HK-2 (cell line): ENCODE results near the gene NPAS1.

ENCODE experiments used
- DNase-seq: peaks from one replicate; pipeline ENCODE4 v3.0.0-alpha.2; 2018; ENCODE audit not compliant: unreplicated experiment

The NPAS1 gene, protein sequence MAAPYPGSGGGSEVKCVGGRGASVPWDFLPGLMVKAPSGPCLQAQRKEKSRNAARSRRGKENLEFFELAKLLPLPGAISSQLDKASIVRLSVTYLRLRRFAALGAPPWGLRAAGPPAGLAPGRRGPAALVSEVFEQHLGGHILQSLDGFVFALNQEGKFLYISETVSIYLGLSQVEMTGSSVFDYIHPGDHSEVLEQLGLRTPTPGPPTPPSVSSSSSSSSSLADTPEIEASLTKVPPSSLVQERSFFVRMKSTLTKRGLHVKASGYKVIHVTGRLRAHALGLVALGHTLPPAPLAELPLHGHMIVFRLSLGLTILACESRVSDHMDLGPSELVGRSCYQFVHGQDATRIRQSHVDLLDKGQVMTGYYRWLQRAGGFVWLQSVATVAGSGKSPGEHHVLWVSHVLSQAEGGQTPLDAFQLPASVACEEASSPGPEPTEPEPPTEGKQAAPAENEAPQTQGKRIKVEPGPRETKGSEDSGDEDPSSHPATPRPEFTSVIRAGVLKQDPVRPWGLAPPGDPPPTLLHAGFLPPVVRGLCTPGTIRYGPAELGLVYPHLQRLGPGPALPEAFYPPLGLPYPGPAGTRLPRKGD

DNA sequence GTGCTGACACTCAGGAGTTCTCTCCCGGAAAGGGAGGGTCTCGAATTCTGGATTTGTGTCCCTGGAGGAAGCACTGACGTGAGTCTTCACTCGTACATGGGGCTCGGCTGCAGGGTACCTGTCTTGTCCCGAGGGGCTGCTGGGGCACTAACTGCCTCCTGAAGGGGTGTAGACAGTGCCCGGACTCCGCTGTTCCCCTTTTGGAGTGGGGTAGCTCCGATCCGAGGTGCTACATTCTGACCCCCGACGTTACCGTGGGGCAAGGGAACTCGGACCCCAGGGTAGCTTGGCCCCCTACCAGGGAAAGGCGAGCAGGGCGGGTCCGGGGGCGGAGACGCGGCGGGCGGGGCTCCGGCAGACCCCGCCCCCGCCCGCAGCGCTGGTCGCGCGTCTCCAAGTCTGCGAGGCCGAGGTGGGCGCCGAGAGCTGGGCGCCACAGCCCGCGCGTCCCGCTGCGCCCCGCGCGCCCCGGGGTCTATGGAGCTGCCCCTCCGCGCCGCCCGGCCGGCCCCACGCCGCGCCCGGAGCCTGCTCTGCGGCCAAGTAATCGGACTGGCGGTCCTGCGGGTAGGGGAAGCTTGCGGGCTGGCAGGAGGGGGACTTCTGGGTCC lies at the start of gene NPAS1:
Gene NPAS1, plus strand, starts transcription at position 407 of the 611 bp plus-strand sequence. CDS start 1,211 bp downstream, outside the sequence.
- DNase-seq: no peak

DNA sequence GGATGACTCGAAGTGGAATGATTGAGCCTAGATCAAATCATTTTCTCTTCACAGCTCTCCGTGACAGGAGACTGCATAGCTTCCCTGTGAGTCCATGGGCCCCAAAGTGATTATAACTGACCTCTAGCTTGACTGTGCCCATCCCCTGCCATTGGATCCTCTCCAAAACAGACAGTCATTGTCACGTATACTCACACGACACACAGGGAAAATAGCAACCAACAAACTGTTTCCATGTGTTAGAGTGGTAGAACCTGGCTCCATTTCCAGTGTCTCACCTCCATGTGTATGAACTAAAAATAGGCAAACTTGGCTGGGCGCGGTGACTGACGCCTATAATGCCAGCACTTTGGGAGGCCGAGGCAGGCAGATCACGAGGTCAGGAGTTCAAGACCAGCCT lies 48.8 kb upstream of the NPAS1 start:
- peak; percentile 61 for DNase-seq

DNA sequence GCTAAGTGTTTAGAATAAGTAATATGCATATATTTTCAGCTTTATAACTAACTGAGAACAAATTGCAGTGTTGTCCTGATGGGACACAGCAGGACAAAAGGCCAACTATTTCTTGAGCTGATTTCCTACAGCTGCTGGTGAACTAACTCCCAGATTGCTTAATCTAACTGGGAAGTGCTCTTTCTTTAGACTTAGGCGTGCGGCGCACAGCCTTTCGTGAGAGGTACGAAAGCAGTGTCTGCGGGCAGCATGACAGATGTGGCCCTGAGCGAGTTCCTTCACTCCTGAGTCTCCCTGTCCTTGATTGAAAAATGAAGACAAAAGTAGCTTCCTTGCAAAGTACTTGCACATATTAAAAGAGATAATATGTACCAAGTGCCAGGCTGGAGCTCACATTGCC lies 47.3 kb upstream of the NPAS1 start:
- no peak for DNase-seq

DNA sequence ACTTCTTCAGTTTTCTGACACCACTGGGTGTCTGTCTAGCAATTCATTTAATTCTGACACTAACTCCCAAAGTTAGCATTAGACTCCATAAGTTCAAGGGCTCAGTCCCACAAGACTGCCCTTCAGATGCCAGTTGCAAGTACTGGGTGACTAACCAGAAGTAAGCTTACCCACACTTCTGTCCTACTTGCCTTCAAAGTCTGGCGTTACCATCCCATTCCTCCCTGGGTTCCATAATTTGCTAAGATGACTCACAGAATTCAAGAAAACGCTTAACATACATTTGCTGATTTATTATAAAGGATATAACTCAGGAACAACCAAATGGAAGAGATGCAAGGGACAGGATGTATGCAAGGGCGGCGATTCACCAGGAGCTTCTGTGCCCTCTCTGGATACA lies 45.5 kb upstream of the NPAS1 start:
- DNase-seq: no peak

DNA sequence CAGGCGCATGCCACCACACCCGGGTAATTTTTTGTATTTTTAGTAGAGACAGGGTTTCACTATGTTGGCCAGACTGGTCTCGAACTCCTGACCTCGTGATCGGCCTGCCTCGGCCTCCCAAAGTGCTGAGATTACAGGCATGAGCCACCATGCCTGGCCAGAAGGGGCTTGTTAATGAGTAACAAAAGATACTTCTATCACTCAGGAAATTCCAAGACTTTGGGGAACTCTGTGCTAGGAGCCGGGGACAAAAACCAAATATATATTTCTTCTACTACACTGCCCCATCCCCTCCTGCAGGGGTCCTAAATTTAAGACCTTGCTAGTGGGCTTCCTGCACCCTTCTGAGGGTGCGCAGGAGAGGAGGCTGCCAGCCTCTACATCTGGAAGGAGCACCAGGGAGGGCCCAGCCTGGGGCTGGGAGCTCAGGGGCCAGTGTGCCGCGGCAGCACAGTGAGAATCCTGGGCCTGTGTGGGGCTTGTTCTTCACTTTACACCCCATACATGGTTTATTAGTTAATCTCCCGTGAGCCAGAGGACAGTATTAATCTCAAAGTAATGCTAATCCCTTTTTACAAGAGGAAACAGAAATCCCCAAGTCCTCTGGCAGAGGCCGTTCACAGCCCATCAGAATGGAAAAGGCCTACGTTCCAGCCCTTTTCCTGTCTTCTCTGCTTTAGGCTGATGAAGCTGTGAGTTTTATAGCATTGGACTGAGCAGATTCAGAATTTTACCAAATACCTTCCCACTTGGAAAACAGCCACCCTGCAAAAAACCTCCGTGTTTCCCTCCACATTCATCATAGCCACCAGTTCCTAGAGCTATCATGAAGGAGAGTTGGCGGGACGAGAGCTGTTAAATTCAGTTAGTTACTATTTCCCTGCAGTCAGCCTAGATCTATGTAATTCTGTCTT lies 44.4 kb upstream of the NPAS1 start:
- DNase-seq: peak; percentile 29

DNA sequence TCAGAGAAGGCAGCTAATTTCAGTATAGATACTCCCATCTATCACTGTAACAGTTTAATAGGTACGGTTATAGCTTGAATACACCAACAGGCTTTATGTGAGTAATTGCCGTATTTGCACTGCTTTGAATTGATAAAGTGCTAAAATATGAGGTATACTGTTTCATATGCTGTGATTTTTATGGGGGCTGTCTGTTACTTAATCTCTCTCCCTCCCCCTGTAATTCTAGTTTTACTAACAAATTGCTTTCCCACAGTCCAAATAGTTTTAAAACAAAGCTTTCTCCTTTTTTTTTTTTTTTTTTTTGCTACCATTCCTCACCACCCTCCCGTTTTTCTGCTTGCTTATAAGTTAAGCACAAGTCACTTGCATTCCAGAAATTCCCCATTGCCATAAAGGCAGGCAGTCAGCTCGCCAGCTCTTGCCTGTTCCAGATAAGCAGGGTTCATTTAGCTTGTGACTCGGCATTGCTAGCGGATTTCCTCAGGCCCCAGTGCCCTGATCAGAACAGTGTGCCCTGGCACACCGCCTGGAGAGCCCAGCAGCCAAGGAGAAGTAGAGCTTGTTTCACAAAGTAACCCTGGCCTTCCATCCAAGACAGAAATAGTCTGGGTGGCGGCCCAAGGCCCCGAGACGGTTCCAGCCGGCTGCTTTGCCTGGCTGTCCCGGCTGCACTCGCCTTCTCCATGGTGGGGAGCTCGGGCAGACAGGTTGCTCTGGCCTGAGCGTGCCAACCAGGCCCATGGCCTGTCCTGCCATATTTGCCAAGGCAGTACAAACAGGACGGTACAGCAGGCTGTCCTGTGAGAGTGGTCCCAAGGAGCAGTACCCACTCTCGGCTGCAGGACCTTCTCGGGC lies 43.5 kb upstream of the NPAS1 start:
- DNase-seq: peak; percentile 83

DNA sequence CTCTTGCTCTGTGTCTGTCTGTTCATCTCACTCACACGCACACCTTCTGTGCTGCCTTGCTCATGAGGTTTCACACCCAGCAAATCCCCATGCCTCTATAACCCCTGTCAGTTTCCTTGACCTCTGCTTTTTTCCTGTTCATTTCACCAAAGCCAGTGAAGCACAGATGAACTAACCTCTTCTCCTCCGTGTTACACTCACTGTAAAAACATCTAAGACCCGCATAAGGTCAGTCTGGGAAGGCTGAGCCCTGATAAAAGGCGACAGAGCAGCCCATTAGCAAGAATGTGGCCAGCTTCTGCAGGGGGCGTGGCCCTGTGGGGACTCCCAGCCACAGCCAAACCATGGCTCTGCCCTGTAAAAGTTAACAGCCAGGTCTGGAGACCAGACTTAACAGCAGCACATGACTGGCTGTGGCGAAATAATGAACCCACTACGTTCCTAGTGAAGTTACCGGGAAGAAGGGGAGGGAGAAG lies 42.8 kb upstream of the NPAS1 start:
- peak; percentile 78 for DNase-seq

DNA sequence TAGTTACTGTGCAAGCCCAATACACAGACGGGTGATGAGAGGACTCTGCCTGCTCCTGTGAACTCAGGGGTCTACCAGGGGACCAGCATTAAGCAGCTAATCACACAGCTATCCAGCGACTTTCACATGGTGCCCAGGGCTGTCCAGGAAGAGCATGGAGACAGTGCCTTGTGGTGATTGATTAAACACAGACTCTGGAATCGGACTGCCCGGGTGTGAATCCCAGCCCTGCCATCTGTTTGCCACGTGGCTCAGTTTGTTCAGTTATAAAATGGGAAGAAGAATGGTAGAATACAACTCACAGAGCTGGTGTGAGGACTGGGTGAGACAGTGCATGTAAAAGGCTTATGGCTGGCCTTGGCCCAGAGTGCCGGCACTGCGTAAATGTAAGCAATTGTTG lies 42.1 kb upstream of the NPAS1 start:
- DNase-seq: no peak

DNA sequence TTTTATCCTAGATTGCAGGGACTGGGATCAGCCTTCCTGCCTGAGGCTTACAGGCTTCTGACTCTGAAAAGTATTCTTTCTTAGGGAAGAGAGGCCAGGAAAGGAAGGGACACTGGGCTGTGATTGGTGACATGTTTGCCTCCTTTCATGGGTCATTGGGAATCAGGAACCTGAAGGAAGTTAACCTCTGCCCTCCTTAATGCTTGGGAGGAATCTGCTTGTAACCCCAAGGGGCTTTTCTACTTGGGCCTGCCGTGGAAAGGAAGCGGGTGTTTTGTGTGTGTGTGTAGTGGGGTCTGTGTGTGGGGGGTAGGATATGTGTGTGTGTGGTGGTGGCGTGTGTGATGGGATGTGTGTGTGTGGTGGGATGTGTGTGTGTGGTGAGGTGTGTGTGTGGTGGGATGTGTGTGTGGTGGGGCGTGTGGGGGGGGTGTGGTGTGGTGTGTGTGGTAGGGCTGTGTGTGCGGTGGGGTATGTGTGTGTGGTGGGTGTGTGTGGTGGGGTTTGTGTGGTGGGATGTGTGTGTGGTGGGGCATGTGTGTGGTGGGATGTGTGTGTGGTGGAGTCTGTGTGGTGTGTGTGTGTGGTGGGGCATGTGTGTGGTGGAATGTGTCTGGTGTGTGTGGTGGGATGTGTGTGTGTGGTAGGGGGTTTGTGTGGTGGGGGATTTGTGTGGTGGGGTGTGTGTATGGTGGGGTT lies 41.3 kb upstream of the NPAS1 start:
- DNase-seq: no peak

DNA sequence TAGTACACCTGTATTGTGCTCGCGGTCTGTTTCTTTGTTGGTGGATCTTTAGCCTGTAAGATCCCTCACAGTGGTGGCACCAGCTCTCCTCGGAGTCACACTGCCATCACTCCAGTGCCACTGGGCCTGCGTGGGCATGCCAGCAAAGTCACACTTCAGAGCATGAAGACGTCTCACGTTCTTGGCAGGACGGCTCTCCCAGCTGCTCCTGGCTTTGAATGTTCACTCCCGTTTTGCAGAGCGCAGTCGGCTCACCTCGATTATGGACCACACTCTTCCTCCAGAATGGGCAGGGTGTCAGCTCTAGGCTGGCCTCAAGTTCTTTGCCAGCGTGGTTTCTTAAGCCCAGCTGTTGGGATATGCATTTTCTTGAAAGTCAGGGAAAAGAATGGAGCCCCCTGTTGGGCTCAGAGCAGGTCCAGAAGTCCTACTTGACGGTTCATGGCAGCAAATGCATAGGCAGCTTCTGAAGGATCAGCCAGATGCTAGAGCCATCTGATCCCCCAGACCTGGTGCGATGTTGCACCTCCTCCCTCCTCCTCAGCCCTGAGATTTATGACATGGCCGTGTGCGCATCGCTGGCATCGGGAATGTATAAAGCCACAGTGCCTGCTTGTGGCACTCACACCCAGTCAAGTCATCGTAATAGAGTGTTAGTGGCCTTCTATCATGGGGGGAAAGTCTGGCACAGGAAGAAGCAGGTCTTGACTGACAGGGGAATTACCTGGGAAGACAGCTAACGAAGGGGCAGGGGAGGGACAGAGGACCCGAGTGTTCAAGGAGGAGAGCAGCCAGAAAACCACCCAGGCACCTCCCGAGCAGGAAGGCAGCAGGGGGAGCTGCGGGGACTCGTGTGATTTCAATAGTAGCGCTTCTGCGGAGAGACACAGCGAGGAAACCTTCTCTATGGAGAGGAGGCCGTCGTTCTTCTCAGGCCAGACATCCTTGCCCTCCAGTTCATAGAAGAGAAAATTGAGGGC lies 40.2 kb upstream of the NPAS1 start:
- DNase-seq: no peak

DNA sequence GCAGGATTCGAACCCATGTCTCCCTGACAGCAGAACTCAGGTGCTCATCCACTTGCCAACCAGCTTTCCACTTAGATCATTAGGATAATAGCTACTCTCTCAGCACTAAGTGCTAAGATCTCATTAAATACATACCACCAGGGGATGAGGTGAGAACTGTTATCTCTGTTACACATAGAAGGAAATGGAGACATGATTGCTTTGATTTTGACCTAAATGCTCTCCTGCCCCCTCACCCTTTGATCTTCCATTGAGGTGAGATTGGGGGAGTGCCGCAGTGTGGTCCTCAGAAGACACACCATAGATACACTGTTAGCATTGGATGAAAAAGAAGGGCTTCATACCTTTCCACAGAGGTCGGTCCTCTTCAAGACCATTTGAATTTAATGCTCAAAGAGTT lies 38.9 kb upstream of the NPAS1 start:
- DNase-seq: no peak

DNA sequence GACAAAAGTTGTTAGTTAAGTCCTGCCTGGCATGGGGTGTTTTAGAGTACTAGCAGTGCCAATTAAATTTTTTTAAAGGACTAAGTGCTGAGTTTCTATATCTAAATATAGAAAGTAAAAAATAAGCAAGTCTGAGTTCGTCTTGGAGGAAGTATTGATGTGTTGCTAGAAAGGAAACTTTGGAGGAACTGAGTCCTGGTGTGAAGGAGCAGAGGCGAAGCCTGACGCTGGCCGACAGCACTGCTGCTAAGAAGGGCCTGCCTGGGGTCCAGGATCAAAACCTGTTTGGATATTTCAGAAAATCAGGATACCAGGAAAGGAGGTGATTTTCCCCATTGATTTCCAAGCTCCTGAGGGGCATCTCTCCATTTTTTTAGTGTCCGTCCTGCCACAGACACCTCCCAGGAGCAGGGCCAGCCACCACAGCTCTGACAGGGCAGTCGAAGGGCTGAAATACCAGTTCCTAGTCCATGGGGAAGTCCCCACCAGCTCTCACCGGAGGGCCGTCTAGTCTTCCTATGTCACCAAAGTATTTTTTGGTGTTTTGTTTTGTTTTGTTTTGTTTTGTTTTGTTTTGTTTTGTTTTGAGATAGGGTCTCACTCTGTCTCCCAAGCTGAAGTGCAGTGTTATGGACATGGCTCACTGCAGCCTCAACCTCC lies 38.2 kb upstream of the NPAS1 start:
- no peak for DNase-seq

DNA sequence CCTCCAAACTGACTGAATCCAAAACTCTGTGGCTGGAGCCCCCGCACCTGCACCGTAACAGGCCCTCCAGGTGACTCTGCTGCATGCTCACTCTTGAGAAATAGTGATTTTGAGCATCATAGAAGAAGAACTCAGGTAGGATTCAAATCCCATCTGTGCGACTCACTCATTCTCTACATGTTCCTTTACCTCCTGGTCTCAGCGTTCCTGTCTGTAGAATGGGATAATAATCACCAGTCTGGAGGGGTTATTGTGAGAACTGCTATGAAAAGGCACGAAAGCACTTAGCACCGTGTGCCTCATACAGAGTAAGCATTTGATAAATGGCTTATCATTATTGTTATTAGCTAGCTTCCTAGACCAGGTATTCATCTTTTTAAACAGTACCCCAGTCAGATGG lies 36.5 kb upstream of the NPAS1 start:
- no peak for DNase-seq

DNA sequence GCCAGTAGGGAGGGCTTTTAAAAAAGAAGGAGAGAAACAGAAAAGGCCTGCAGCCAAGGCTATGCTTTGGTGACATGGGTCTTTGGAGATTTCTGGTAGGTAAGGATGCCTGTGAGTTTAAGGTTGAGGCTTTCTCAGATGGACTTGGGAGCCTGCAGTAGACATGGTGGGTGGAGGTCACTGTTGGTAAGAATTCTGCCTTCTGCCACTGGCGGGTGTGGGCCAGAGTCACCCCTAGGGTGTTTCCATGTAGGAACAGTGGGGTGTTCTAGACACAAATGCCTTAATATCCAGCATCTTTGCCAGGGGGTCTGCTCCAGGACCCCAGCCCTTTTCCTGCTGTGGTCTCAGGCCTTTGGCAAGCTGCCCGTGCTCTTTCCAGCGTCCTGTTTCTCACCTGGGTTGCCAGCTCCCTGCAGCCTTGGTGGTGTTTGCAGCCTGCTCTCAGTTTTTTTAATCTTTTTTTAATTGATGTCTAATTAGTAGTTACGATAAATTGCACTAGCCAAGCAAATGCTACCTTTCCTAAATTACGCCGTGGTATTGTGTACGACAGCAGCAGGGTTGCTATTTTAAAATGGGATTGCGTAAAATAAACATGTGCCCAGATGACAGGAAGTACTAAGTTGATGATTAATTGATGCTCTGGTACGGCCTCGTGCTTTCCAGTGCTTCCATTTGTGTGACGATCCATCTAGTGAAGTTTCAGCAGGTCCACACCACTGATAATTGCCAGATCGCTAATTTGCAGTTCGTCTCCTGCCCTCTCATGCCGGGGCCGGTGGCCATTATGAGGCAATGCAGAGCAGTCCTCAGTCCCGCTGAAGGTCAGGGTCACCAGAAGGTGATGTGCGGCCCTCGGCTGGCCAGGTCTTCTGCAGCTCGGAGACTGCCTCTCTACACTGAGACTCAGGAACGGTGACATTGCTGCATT lies 35.3 kb upstream of the NPAS1 start:
- DNase-seq: peak; percentile 32

DNA sequence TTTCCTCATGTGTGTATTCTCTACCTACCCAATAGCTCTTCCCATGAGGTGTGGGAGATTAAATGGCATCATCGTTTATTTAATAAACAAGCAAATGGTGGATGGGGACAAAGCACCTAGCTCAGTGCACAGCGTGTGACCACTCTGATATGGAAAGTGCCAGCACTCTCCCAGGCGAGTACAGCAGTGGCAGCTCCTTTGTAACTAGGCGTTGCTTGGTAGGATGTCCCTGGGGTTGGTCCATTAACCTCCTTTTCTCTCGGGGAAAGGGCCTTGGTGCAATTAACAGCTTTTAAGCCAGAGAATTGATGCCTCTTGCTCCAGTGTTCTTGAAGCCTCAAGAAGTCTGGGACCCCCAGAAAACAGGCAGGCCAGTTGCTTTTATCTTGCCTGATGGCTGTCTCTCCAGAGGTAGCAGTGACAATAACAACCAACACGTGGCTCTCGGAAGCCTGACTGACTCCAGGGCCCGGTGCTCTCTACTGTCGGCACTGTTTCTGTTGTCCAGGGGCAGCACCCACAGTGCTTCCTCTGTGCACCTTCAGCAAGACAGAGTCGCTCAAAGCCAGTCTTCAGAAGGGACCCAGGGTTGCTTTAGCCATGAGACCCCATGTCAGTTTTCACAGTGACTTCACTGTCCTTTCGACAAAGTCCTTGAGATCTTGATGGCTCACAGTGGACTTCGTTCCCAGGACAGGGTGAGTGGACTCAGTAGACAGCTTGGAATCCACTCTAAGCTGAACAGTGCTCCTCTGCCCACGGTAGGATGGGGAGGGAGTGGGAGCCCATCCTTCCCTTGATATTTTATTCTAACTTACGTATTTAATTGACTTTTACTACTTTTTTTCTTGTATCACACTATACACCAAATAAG lies 33.9 kb upstream of the NPAS1 start:
- no peak for DNase-seq

DNA sequence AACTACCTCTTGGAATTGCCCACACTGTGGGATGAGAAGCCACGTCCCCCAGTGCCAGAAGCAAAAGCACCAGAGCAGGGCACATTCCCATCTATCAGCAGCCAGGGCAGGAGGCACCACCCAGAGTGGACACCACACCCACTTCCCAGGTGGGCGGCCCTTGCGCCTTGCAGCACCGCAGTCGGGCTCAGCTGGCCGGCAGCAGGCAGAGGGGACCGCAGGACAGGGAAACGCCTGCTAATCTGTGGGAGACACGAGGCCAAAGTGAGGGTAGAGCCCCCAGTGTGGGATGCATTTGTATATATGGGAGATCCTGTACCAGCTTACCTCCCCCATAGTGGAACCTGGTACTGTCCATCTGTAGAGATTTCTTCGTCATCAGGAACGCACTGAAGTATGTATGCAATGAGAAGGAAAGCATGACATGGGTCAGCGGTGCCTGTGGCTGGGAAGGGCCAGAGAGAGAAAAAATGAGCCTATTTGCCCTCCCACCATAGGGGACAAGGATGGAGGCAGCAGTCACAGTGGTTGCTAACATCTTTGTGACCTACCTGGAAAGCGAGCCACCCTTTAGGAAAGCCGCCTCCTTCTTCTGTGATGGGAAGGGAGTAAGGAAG lies 30.9 kb upstream of the NPAS1 start:
- no peak for DNase-seq
